ENCODE measurements around the gene CCDC192. TPM values are rescaled to one million over a fixed set of nuclear protein-coding genes. Genes with fewer than 3 reads are reported as not detected.

CCDC192 gene
- total and polyA plus RNA-seq, 2 of the 4 experiments (the other 2 are of a cell fraction) = not detected

GRCh38 chr5:127969002-127969401 is 265.8 kb downstream of the CCDC192 start:
- in situ Hi-C loops (cut with MboI; ENCODE audit: low sequenced_read_pairs) (no loop called here), intact Hi-C loops (cut with micrococcal nuclease) (no loop called here), dilution Hi-C loops (cut with HindIII; ENCODE audit: low sequenced_read_pairs, unreplicated experiment) (no loop called here)
- Histone ChIP-seq H3K4me2 (ENCODE audit: low read depth, low read length) (no peak overlapping the region), H3K14ac (replicated peaks; ENCODE audit: low read depth, low read length) (no peak overlapping the region), H3K36me3 (ENCODE audit: control insufficient read depth, insufficient read depth, low read length) (peaks cover 4% of the 10 kb centered on the region; the same call in 1 of the 2 replicates), H2AK5ac (ENCODE audit: low read depth, low read length) (no peak overlapping the region), H3K56ac (ENCODE audit: extremely low read depth, insufficient read depth, low read length) (no peak overlapping the region), H3K27me3 (ENCODE audit: control insufficient read depth, insufficient read depth, low read length) (no peaks in the 10 kb centered on the region), H3K4me3 (ENCODE audit: insufficient read depth, low read depth, low read length) (no peak overlapping the region), H2AFZ (replicated peaks; ENCODE audit: low read length, poor library complexity) (no peak overlapping the region), H2BK5ac (ENCODE audit: low read depth, low read length, poor library complexity, severe bottlenecking) (no peak overlapping the region), H3K4ac (ENCODE audit: low read depth, low read length) (no peak overlapping the region), H2AK9ac (replicated peaks; ENCODE audit: low read depth, low read length, poor library complexity) (no peak overlapping the region), H4K5ac (ENCODE audit: low read depth, low read length) (no peak overlapping the region), H4K20me1 (ENCODE audit: insufficient read depth, low read length) (no peaks in the 10 kb centered on the region), H3K79me1 (ENCODE audit: low read depth in 1 of 2, low read length in 2 of 2) (no peaks in the 10 kb centered on the region), H2BK120ac (ENCODE audit: low read depth, low read length) (no peak overlapping the region), H2BK15ac (ENCODE audit: low read depth, low read length) (no peak overlapping the region), H3K18ac (ENCODE audit: low read depth, low read length) (no peak overlapping the region), H2BK20ac (ENCODE audit: low read depth, low read length) (no peak overlapping the region), H3K9me3 (ENCODE audit: control insufficient read depth, insufficient read depth, low read length) (no peaks in the 10 kb centered on the region; the same call in 1 of the 2 replicates), H3K9me1 (ENCODE audit: insufficient read depth, low read length) (no peaks in the 10 kb centered on the region), H3K23ac (ENCODE audit: low read depth, low read length) (no peak overlapping the region), H4K8ac (ENCODE audit: low read depth in 2 of 2, low read length in 2 of 2) (no peak overlapping the region), H3K4me1 (ENCODE audit: control insufficient read depth, insufficient read depth, low read length) (peaks cover 2% of the 10 kb centered on the region; the same call in 1 of the 2 replicates), H3K27ac (ENCODE audit: insufficient read depth, low read length) (no peak overlapping the region), H3K9ac (ENCODE audit: low read depth, low read length) (no peak overlapping the region), H4K91ac (ENCODE audit: insufficient read depth, low read depth, low read length) (no peak overlapping the region)
- TF ChIP-seq CTCF (conservative IDR thresholded peaks at IDR 0.05; ENCODE audit: low read depth, low read length) (no peak), CHD1 (IDR thresholded peaks at IDR 0.05; ENCODE audit: low read depth, low read length) (no peak), MXI1 (IDR thresholded peaks at IDR 0.05; ENCODE audit: borderline replicate concordance, low read depth, low read length) (no peak), FOS (IDR thresholded peaks at IDR 0.05; ENCODE audit: low read depth, low read length) (no peak)
- DNase-seq (no peak), ATAC-seq (ENCODE audit: low read depth) (no peak)
- ChIA-PET CTCF (no interaction called here), POLR2A (ENCODE audit: unreplicated experiment) (no interaction called here)
- no CpG with 5 or more reads among the region's 3 CpGs for WGBS, 2 experiments (ENCODE audit: extremely low coverage in 2 of 2, insufficient read length in 1 of 2)
- BruUV-seq (replicated peaks) = no TSS peak

Data from IMR-90 (cell line).